ENCODE measurements around the gene KRT74.

Gene KRT74

DNA sequence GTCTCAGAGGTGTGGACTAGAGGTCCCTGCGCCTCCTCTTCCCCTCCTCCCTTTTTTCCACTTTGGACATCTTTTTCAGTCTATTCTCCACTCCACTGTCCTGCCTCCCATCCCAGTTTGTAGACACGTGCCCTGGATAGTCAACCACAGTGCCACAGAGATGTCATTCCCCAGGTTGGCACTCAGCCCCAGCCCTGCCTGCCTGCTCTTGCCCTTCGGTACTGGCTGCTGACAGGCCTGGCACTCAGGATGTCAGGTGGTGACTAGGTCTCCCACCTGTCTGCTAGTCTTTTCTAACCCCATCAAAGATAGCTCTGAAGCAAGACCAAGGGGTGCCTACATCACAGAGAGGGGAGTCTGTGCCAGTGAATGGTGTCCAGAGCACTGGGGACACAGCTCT is 36.5 kb downstream of the KRT74 start:
- DNase-seq (ENCODE audit: low spot score): no peak

DNA sequence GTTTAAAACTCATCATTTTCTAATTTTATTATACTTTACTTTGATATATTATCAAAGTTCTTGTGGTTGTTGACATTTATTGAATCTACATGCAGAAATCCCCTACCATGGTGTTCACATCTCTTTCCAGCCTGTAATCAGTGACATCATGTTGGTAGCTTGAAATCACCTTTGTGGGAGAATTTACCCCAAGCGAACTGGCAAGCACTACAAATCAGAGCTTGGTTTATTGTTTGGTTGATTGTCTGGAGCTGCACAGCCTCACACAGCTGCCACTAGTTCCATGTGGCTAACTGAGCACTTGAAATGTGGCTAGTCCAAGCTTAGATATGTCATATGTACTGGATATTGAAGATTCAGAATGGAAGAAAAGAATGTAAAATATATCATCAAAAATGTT is 38.1 kb downstream of the KRT74 start:
- no peak for DNase-seq (ENCODE audit: low spot score)

DNA sequence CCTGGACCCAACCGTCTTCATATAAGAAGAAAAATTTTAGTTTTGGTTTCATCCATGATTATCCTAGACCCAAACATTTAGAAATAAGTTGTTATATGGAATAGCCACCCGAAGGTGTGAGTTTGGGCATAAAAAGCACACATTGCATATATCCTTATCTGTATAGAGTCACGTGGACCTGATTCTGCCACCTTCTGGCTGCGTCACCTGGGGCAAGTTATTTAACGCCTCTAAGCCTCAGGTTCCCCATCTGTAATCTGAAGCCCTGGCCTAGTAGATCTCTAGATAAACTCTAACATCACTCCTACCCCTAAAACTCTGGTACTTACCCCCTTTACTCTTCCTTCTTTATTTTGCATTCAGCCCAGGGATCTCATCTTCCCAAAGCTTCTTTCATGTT is 39.2 kb downstream of the KRT74 start:
- no peak for DNase-seq (ENCODE audit: low spot score)

DNA sequence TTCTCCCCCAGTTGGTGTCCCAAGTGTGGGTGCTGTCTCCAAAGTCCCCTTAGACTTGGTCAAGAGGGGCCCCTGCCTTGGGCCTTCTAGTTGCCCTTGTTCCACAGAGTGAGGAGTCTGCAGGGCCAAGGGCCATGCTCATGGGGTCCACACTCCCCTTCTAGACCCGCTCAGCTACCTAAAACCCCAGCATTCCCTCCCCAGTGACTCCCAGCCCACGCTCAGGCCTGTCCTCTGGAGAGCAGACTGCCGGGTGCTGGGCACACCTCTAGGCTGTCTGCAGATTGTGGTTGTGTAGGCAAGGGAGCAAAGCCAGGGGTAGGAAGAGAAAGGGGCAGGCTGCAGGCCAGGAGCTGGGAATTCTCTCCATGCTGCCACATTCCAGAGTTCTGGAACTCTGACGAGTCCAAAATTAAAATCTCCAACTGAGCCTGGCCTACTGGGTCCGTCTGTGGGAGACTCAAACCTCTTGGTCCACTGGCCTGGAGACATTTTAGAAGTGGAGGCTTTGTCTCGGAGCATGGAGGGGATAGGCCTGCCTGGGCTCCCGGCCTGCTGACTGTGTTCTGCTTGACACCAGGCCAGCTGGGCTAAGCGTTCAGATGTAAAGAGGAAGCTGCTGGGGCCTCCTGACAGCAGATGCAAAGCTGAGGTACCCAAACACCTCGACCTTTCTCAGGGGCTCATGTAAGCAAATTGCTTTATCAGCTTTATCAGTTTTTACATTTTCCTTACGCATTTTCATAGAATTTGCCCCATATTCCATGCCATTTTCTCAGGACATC is 39.8 kb downstream of the KRT74 start:
- no peak for DNase-seq (ENCODE audit: low spot score)

DNA sequence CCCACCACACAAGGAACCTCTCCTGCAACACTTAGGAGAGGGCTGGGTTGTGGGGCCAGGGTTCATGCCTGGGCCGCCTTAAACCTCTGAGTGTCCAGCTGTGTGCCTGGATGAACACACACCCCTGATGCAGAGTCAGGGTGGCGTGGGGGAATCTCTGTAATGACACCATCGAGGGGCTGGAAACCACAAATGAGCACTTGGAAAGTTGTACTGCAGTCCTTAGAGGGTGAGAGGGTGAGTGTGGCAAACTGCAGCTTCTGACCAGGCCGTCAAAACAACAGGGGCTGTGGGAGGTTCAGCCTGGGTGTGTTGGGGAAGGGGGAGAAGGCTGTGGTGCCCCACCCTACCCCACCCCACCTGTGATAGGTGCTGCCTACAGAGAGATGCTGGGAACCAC is 41.0 kb downstream of the KRT74 start:
- no peak for DNase-seq (ENCODE audit: low spot score)

DNA sequence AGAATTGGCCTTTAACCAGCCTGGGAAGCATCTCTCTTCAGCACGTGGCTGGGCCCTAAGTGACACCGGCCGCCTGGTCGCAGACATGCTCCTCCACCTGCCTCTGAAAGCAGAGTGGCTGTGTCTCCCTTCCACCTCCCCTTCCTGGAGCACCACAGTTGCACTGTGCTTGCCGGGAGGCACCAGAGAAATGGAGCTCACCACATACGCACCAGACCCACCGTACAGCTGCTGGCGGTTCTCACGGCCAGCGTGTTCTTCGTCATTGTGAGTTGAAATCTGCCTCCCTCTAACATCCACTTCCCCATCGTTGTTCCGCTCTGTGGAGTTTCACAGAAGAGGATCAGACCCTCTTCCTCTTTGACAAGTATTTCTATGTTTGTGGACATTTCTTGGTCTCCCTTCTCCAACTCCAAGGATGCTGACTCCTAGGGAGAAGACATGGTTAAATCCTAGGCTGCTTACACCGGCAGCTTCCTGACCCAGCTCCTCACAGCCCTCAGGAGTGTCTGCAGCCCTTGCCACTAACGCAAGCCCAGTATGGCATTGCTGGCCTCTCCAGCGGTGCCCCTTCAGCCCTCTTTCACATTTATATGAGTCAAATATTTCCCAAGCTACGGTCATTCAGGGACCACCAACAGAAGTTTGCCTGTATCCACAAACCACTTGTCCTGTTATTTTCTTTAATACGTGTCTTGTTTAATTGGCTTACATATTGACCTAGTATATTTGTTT is 41.9 kb downstream of the KRT74 start:
- DNase-seq (ENCODE audit: low spot score): no peak

DNA sequence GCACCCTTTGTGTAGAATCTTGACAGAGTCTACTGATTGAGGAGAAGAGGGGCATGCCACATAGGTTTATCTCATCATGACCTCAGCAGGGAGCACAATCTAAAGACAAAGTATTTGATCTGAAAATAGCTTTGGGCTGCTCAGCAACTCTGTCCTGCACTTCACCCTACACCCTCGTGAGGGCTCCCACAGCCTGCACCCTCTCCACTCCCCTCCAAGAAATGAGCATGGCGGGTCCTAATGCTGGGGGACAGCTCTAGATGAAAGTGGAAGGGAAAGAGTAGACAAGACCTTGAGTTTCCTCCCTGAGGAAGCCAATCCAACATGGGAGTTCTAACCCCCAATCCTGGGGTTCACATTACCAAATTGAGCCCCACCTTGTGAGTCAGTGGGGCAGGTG is 42.7 kb downstream of the KRT74 start:
- DNase-seq (ENCODE audit: low spot score): no peak

DNA sequence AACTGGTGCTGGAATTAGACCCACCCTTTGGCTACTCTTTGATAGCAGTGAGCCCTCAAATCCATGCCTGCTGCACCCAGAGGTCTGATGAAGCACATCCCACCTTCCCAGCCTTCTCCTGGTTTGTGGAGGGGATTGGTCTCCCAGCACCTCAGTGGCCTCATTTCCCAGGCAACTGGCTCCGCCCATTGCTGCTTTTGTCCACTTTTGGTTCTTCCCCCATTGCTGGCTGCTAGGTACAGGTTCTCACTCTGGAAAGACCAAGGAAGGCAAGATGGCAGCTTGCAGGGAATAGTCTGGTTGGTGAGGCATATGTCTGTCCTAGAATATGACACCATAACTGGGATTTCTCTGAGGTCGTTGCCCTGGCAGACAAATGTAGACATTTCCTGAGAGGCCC is 43.3 kb downstream of the KRT74 start:
- DNase-seq (ENCODE audit: low spot score): no peak

DNA sequence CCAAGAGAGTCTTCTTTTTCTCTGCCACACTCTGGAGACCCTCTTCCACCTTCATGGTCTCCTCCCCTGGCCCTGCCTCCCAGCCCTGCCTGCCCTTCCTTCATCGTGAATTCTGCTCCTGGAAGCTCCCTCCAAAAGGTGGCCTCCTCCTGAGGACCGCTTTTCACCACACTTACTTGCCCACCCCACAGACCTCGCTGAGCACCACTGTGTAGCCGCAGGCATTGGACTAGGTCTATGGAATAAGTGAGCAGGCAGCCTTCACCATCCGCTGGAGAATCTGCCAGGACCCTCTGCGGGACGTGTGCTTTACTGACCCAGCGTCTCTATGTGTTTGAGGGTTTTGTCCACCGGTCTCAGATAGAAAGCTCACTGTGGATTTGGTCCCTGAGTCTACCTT is 43.8 kb downstream of the KRT74 start:
- no peak for DNase-seq (ENCODE audit: low spot score)

DNA sequence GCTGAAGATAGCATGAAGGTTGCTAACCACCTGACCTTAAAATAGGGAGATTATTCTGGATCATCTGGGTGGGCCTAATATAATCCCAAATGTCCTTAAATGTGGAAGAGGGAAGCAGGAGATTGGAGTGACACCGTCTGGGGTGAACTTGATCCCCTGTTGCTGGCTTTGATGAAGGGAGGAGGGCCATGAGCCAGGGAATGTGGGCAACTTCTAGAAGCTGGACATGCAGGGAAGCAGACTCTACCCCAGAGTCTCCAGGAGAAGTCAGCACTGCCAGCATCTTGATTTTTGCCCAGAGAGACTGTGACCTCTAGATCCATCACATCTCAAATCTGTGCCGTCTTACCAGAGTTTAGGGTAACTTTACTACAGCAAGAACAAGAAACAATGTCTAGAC is 44.2 kb downstream of the KRT74 start:
- no peak for DNase-seq (ENCODE audit: low spot score)

DNA sequence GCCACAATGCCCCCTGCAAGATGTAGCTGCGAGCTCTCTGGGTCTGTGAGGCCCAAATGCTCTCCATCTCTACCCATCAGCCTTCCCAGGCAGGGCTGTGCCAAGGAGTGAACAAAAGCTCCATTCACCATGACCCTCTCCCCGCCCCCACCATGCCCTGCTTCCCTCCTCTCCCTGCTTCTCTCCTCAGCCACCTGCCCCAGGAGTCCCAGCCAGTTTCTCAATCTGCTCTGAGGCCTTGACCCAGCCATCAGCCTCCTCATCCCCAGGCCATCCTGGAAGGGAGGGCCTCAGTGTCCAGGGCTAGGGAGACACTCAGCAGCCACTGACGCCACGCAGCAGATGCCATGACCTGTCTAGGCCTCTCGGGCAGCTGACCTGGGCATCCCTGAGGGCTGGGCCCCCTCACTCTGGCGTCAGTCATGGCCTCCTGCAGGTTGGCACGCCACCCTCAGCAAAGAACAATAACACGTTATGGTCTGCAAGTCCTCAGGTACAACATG is 45.0 kb downstream of the KRT74 start:
- no peak for DNase-seq (ENCODE audit: low spot score)

DNA sequence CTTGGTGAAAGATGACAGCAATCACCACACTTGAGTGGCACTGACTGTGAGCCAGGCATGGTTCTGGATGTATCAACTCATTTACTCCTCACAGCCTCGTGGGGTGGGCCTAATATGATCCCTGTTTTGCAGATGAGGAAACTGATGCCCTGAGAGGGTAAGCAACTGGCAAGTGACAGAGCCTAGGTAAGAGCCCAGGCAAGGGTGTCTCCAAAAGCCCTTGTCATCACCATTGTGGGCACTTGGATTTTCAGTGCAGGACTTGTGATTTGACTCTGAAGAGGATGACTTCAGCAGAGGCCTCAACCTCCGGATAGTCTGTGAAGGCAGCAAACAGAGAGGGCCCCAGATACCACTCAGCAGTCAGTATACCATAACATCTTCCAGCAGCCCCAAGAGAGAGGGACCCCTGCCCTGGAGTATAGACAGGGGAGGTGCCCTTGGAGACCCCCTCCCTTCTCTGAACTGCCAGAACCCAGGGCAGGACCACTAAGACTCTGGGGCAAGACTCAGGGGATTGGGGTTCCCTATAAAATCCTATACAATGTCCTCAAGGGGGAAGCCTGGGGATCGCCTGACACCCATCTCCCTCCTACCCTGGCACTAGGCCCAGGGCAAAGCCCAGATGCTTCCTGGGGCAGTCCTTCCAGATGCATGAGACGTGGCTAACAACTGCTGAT is 46.4 kb downstream of the KRT74 start:
- no peak for DNase-seq (ENCODE audit: low spot score)

DNA sequence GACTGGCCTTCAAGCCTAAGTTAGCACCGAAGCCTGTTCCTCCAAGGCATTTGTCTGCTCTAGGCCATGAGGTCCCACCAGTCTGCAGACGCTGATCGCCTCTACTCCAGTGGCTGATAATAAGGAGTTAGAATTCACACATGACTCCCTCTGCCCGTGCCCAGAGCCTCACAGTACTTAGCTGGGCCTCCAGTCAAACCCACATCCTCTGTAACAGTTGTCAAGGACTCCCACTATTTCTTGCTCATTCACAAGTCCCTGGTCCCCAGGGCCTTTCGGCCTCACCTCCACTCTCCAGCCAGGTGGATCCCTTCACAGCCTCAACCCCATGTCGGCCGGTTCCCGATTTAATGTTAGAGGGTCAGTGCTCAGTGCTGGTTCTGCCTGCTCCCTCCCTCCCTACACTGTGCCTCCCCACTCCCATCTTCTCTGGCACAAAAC is 47.1 kb downstream of the KRT74 start:
- DNase-seq (ENCODE audit: low spot score): no peak

DNA sequence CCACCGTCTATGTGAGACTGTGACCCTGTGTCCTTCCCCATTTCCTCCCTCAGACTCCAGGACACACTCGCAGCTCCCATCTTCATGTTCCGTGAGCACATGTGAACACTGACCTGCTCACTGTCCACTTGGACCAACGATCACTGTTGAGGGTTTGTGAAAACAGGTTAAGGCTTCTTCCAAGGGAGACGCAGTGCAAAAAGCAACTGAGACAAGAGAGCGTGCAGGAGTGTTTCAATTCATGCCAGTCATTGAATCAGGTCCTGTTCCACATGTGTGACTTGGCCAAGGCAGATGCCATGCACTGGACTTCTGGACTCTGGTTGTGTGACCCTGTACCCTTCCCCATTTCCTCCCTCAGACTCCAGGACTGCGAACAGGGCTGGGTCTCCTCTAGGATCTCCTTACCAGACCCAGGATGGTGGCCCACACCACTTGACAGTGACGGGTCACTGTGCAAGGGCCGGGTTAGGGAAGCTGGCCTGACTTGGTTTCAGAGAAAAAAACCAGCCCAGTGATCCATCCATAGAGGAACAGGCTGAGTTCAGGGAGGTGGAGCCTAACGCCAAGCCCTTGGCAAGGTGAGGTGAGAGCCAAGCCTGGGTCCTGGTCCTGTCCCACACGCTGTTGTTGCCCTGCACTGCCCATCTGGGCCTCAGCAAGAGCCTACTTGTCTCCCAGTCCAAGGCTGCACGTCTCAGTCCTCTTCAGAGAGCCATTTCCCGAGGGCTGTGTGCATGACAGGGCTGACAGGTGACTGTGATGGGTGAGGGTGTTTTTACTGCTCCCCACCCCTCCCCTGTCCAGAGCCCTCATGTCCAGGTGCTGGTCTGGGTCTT is 47.8 kb downstream of the KRT74 start:
- no peak for DNase-seq (ENCODE audit: low spot score)

DNA sequence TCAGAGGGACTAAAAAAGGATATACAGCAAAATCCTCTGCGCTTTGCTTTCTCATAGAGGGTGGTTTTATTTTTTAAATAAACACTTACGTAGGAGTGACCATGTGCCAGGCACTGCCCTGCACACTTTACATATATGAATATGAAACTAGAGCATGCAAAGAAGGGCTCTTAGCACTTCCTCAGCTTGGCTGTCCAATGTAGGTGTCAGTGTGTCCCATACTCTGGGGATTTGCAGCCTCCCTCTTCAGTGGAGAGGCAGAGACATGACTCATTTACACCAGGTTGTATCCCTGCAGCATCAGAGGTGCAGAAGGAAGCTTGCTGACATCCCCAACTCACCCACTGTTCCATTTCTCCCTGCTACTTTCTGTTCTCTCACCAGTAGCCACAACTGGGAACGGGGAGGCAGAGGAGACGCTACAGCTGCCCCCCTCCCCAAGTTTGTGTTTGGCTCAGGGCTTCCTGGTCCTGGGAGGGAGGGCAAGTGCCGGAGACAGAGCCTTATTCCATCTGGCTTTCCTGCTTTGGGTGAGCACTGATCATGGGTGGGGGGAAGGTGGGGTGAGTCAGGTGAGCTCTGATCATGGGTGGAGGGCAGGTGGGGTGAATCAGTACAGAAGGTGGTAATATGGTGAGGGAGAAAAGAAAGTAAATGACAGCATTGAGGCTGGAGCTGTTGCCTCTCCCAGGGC is 48.6 kb downstream of the KRT74 start:
- no peak for DNase-seq (ENCODE audit: low spot score)

DNA sequence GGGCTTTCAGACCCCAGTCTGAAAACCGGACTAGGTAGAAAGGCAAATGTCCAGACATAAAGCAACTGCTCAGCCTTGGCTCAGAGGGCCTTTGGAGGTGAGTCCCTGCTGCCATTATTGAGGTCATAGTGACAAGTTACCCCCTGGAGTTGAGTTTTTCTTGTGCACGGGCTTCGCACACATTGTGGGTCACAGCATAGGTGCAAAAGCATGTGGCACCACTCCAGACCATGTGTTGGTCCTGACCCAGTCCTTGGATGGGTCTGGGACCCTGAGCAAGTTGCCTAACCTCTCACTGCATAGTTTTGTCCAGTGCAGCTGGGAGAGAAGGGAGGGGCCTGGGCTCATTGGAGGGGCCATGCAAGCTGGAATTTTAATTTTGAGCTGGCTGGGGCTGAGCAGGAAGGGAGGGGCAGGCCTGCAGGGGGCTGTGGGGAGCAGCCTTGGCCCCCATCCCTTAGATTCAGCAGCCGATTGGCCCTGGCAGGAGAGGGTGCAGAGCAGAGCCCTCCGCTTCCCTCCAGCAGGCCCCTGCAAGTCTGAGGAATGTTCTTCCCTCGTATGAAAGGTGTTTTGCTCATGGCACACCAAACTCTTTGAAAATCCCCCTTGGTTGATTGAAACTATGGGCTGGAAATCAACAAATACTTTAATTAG is 49.3 kb downstream of the KRT74 start:
- DNase-seq (ENCODE audit: low spot score): no peak

DNA sequence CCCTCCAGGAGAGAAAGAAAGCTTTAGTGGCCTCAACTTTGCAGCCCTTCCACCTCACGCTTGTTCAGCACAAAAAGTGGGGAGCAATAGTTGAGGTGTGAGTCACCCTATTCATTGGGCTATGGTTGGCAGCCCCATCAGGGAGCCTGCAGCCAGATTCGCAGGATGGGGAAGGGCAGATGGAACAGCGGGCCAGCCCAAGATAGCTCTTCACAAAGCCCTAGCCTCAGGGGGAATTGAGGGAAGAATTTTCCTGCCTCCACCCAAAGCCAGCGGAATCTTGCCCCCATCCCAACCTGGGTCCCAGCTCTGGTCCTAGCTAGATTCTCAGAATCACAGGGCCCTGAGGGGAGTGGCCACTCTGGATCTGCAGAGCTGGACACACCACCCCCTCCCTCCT is 49.8 kb downstream of the KRT74 start:
- no peak for DNase-seq (ENCODE audit: low spot score)

DNA sequence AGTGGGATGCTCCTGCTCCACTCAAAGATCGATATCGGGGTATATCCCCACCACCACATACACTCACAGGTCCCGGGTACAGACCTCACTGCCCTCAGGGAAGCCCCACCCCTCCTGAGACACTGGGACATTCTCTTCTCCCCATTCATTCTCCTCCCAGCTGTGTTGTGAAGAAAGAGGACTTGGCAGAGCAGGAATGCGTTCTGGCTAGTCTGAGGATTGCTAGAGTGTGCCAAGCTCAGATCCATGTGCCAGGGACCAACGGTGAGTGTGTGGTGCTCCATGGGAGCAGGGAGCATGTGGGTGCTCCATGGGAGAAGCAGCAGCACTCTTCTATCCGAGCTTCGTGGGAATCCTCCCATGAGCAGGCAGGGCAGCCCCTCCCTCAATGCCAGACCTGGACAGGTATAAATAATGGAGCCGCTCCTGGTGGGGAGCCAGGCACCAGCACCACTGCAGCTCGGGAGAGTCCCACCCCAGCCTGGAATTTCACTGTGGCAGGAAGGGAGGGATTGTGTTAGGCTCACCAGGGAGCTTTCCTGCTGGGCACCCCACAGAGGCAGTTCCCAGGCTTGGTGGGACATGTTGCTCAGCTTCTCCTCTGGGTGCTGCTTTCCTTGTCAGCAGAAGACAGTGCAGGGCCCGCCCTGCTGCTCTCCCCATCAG is 51.2 kb downstream of the KRT74 start:
- DNase-seq (ENCODE audit: low spot score): no peak

DNA sequence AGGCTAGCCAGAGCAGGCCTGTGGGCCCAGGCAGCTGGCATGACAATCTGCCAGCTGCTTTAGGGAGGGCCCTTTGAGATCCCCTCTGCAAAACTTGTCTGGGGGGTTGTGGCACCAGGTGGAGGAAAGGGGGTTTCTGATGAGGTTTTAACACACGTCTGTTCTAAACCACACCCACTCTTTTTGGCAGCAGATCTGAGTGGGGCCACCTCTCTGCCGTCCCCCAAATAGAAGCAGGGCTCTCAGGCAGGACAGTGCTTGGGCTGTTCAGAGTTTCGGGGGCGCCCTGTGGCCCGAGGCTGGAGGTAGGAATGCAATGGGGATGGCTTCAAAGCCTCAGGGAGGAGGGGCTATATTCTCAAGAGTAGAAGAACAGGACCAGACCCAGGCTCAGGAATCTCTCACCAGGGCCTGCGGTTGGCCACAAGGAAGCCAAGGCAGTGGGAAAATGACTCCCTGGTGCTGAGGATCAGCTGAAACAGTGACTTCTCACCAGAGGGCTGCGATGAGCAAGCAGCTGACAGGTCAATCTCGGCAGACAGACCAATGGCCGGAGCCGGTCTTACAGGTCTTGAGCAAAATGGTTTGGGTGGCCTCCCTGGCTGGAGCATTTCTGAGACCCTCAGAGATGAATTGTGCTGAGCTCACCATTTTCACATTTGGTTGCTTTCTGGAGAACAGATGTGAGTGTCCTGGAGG is 51.9 kb downstream of the KRT74 start:
- DNase-seq (ENCODE audit: low spot score): no peak

DNA sequence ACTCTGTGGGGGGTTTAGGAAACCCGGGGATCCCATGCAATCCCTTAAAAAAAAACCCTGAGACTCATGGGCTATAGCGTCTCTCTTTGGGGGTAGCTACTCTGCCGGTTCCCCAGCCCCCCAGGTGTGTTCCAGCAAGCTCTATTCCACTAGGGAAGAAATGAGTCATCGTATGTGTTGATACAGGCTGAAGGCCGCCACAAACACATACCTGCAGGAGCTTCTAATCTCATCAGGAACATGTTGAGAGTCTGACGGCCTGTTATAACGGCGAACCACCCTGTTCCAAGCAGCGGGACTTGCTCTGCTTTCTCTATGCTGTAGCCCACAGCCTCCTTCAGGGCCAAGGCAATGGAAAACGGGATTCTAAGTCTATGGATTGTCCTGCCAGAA is 52.5 kb downstream of the KRT74 start:
- DNase-seq (ENCODE audit: low spot score): no peak

Data from HuH-7.5 (cell line).